8988T (cell line): ENCODE data around the gene DMBX1.

Experiments used
- DNase-seq: peaks from one replicate; pipeline ENCODE4 v3.0.0; 2011

DMBX1 gene

DNA sequence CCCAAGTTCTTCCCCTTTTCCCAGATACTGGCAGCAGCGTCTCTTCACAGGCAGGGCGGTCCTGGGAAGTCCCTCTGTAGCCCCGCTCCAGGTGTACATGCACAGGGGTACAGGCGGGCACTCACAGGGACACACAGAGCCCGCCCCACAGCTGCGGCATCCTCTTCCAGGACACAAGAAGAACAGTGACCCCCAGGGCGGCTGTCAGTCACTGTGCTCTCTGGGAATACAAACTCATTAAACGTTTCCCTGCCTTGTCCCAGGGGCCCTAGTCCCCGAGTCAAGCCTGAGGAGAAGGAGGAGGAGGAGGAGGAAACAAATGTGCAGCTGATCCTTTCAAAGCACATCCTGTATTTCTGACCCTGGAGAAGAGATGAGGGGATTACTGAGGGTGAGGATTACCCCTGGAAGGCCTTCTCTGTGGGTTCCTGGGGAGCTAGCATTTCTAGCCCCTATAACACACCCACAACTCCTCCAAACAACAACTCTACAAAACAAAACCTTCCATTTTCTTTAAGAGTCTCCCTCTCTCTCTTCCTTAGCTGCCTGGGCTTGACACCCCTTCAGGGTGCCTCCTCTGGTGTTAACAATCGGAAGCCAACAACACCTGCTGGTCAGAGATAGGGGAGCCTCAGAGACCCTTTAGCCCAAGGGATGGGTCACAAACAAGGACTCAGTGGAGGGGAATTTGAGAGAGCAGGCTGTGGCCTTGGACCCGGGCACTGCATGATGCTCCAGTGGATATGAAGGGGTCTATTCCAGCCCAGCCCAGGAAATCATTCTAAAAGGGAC, 28.4 kb upstream of the DMBX1 start:
- no peak for DNase-seq

GRCh38 chr1:46461809-46462448, 27.7 kb upstream of the DMBX1 start:
- no peak for DNase-seq

DNA sequence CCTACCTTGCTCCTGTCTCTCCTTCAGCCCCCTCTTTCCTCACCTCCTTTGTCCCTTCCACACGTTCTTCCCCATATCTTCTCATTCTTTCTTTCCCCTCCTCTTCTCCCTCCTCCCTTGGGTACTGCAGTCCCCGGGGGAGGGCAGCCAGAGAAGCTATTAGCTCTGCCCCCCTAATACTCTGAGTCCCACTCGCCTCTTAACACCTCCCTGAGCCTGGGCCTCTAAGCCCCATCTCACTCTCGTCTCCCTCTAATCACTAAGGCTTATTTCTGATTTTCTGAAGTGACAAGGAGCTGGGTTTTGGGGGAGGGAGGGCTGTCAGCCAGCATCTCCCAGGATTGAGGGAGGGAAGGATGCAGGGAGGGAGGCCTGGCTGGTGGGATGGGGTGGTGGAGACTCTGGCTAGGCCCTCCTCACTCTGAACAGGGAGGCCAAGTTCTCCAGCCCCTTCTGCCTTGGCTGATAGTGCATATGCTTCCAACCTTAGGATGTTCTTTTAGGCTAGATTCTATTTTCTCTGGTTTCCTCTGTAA, 25.6 kb upstream of the DMBX1 start:
- no peak for DNase-seq

DNA sequence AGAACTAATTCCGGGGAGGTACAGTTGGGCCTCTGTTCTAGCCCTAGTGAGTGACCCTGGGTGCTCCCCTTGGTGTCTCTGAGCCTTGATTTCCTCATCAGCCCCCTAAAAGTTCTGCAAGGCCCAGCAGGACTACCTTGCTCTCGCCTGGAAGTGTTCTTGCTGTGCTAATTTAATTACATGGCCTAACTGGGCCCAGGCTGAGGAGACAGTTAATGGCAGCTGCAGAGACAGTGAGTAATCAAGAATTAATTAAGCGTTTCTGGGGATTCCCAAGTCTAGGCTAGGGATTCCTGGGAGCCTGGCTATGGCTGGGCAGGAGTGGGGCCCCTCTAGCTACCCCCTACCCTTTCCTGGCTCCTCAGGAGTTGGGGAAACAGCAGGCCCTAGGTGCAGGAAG, 24.7 kb upstream of the DMBX1 start:
- no peak for DNase-seq

DNA sequence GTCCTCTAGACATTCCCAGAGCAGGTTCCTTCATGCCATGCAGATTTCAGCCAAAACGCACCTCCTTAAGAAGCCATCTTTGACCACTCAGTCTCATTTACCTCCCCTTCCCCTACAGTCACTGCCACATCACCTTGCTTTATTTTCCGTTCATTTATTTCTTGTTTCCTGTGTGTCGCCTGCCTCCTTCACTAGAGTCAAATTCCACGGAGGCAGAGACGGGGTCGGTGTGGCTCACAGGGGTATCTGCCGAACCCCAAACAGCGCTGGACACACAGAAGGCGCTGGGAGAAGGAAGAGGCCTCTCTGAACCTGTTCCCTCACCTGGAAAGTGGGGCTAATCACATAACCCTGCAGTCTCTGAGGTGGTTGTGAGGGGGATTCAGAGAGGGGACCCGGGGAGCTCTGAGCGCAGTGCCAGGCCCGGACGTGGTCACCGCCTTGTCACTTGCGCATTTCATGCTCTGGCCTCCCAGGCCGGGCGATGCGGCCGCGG, 23.6 kb upstream of the DMBX1 start:
- no peak for DNase-seq

GRCh38 chr1:46466477-46467182, 23.0 kb upstream of the DMBX1 start:
- no peak for DNase-seq

GRCh38 chr1:46467183-46467504, 22.5 kb upstream of the DMBX1 start:
- no peak for DNase-seq

DNA sequence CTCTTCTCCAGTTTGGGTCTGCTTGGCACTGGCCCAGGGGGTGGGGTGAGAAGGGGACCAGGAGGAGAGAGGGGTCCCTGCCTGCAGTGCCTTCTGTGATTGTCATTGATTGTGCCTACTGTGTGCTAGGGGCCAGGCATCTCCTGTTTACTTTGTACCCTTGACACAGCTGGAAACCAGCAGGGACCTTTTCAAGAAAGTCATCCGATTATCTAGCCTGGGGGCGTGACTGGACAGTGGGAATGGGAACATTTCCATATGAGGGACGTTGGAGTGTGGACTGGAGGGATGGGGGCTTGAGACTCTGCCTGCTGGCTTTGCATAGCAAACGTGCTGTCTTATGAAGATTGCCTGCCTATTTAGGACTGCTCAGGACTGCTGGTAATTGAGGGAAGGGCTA, 19.8 kb upstream of the DMBX1 start:
- no peak for DNase-seq

DNA sequence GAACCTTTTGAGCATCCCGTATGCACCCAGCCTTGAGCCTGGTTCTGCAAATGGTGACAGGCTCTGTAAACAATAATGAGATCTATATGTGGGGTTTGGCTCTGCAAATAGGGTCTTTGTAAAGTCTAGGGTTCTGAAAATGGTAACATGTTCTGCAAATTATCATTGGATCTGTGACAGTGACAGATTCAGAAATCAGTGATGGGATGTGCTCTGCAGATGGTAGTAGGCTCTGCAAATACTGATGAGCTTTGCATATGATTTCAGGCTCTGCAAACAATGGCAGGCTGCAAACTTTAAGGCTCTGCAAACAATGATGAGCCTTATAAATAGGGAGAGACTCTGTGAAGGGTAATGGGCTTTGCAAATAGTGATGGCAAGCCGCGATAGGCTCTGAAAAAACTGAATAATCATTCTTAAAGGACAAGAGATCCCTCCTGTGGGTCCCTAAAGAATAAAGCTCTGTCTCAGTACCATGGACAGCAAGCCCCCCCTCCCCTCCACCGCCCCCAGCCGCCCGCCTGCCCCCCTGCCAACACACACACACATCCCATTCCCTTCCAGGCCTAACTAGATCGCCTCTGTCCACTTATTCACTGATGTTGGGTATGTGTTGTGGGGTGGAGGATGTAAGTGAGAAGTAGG, 17.7 kb upstream of the DMBX1 start:
- DNase-seq = no peak

DNA sequence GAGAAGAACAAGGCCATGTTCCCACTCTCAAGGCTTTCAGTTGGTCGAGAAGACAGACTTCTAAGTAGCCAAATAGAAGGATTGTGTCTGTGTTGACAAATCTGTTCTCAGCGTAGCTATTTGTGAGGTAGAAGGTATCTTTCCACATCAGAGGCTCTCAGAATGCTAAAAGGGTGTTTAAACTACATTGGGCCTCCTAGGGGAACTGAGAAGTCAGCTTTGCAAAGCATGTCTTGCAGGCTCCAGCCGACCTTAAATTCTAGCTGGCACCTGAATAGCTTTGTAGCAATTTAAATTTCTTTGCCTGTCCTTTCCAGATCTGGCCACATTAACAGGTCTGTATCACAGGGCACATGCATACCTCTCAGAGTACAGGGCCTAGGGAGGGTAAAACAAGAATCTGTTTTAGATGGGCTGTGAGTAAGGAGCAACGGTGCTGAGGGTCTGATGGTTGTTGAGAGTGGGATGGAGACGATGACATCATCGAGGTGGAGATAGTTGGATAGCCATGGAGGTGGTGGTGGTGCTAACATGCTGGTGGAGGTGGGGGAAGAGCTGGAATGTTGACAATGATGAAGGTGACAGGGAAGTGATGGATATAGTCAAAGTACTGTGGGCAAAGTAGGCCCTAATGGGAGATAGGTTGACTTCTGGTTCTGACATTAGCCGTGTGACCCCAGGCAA, 17.0 kb upstream of the DMBX1 start:
- DNase-seq = no peak

DNA sequence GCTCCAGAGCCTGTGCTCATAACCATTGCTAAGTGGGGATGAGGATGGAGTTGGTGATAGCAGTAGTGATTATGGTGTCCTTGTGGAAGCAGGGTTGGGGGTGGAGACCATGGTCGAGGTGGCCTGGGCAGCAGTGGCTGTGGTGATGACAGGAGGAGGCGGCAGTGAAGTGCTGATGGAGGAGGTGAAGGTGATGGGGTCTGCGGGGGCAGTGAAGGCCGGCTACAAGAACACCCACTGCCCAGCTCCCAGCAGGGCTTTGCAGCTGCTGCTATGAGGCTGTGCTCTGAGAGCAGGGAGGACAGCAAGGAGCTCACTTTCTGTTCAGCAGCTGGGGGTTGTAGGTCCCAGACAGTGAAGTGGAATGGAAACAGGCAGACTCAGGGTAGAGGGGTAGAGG, 15.6 kb upstream of the DMBX1 start:
- DNase-seq = no peak

DNA sequence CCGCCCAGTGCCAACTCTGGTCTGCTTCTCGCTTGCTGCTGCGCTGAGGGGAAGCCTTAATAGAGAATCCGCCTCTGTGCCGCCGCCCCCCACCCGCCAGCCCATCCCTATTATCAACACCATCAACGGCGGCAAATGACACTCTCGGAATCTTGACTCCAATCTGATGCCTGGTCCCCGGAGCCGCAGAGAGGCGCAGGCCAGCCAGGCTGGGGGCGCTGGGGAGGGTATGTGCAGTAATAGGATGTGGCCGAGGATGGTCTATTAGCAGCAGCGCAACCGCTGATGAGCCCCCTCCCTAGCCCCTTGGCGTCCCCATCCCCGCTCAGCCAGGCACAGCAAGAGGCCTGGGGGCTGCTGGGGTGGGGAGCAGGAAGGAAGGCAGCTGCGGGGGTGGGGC, 15.1 kb upstream of the DMBX1 start:
- no peak for DNase-seq

- DNase-seq = no peak
Measured at GRCh38 chr1:46476673-46477072, 13.0 kb upstream of the DMBX1 start.

GRCh38 chr1:46477153-46477929, 12.3 kb upstream of the DMBX1 start:
- DNase-seq = peak; percentile 85

DNA sequence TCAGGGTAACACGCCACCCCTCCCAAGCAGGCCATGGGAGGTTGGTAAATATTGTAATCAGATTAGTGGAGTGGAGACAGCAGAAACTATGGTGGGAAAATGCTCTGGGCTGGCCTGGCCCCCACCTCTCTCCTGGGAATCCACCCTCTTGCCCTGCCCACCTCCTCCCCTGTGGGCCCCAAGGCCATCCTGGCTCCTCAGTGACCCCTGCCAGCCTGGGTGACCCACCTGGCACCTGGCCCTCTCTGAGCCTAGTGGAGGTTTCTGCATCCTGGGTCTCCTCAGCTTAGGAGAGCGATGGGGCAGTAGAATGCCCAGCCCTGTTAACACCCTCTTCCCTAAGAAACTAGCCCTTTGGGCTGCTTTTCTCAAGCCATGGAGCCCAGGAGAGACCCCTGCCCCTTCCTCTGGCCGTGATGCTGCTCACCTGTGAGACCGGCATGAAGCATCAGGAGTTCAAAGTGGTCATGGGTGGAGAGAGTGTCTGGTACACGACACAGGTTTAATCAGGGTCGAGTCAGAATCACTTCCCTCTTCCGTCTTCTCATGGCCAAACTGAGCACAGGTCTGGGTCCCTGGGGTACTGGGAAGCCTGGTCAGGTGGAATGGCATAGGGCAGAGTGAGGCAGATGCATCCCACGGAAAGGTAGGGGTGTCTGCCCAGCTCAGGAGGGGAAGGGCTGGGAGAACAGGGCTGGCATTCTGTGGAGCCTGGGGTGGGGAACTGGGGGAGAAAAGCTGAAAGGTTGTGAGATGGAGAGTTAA, 10.7 kb upstream of the DMBX1 start:
- DNase-seq = no peak

DNA sequence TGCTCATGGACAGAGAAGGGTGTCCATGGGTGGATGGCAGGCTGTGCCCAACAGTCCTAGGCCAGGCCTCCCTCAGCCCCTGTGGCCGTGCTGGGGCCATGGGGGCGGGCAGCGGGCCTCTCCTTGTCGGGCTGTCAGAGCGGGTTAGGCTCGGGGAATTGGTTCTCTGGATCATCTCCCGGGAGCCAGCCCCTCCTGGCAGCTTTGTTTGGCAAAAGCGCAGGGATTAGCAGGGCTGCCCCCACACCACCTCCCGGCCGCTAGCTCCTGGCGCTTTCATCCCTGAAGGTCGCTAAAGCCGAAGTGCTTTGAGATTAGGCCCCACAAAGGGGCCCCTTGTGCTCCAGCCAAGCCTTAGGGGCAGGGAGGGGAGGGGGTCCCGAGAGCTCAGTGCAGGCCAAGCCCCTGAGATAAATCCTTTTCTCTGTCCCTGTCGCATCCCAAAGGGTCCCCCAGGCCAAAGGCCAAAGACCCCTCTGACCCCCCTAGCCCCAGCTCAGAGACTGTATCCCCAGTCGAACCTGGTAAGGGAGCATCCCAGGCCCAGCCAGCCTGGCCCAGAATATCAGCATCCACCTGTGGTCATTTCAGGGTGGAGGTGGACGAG, 9.8 kb upstream of the DMBX1 start:
- no peak for DNase-seq

GRCh38 chr1:46480959-46481646, 8.5 kb upstream of the DMBX1 start:
- no peak for DNase-seq

DNA sequence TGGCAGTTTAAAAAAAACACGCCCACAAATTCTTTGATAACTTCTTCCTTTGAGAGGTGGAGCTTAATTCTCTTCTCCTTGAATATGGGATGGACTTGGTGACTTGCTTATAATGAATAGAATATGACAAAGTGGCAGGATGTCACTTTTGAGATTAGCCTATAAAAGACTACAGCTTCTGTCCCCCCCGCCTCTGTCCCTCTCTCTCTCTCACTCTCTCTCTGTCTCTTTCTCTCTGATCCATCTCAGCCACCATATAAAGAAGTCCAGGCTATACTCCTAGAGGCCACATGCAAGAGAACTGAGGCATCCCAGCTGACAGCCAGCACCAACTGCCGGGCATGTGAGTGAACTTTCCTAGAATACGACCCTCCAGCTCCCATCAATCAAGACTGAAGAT, 7.7 kb upstream of the DMBX1 start:
- DNase-seq = no peak

- DNase-seq = no peak
Measured at GRCh38 chr1:46483589-46483988, 6.0 kb upstream of the DMBX1 start.
